Renal cortex interstitium (tissue), 11 donors: Measurements from ENCODE around the gene CTAG2. TPM values are rescaled to one million over a fixed set of nuclear protein-coding genes. Genes with fewer than 3 reads are reported as not detected.
"Not testable (repeated sequence)": the region's sequence is repeated elsewhere in the genome, so short reads cannot be mapped to it uniquely, and the experiment has no call there.

Experiments
- DNase-seq, 11 donors: peaks; one replicate each; pipeline ENCODE4 v3.0.0-alpha.2; 2013; ENCODE audit warnings: low read depth in 9 of 11, low spot score in 4 of 11; ENCODE audit errors: extremely low read depth in 1 of 11
- polyA plus RNA-seq, 3 donors: library from polyadenylated mRNA; unstranded; fragments of 120-200 nt; gene quantifications; one replicate each; pipeline ENCODE4 v1.2.1, GENCODE V29; 2013; ENCODE audit not compliant: insufficient read length in 3 of 3

The CTAG2 gene
- polyA plus RNA-seq, 3 donors: not detected

GRCh38 chrX:154652311-154653047 lies 900 bp downstream of the CTAG2 start:
- no peak for DNase-seq

GRCh38 chrX:154650221-154650510 lies 3.2 kb downstream of the CTAG2 start:
- no peak for DNase-seq

GRCh38 chrX:154649503-154650220 lies 3.7 kb downstream of the CTAG2 start:
- DNase-seq: no peak

- DNase-seq: no peak
Observed at GRCh38 chrX:154648931-154649330, 4.4 kb downstream of the CTAG2 start.

- DNase-seq: not testable (repeated sequence)
Observed at GRCh38 chrX:154645745-154646378, 7.5 kb downstream of the CTAG2 start.

- DNase-seq: not testable (repeated sequence)
Observed at GRCh38 chrX:154643708-154644107, 9.7 kb downstream of the CTAG2 start.

- not testable (repeated sequence) for DNase-seq
Observed at GRCh38 chrX:154641740-154642139, 11.6 kb downstream of the CTAG2 start.

- DNase-seq: not testable (repeated sequence)
Observed at GRCh38 chrX:154633661-154634060, 19.7 kb downstream of the CTAG2 start.

GRCh38 chrX:154630949-154631348 lies 22.4 kb downstream of the CTAG2 start:
- DNase-seq: not testable (repeated sequence)

GRCh38 chrX:154628960-154629359 lies 24.4 kb downstream of the CTAG2 start:
- not testable (repeated sequence) for DNase-seq

- DNase-seq: not testable (repeated sequence)
Observed at GRCh38 chrX:154620767-154621414, 32.5 kb downstream of the CTAG2 start.

- DNase-seq: not testable (repeated sequence)
Observed at GRCh38 chrX:154619182-154619581, 34.2 kb downstream of the CTAG2 start, which contains the start of gene CTAG1B. TSS of gene CTAG1B (minus strand) at chrX:154619282. CDS start at chrX:154619218, 64 bp downstream.

GRCh38 chrX:154613586-154613985 lies 39.8 kb downstream of the CTAG2 start:
- DNase-seq: not testable (repeated sequence)

GRCh38 chrX:154611146-154611545 lies 42.2 kb downstream of the CTAG2 start:
- DNase-seq: not testable (repeated sequence)

- not testable (repeated sequence) for DNase-seq
Observed at GRCh38 chrX:154608823-154609222, 44.6 kb downstream of the CTAG2 start.

- not testable (repeated sequence) for DNase-seq
Observed at GRCh38 chrX:154607976-154608375, 45.4 kb downstream of the CTAG2 start.

GRCh38 chrX:154607370-154607769 lies 46.0 kb downstream of the CTAG2 start:
- no peak for DNase-seq

GRCh38 chrX:154605566-154605965 lies 47.8 kb downstream of the CTAG2 start:
- DNase-seq: no peak
